Muscle layer of duodenum (tissue), 2 donors: ENCODE measurements around the gene MAD1L1.

Experiments
- H3K27ac ChIP-seq: one replicate; pipeline ENCODE4 v1.7.0; 2013; ENCODE audit warnings: mild to moderate bottlenecking, low read length
- H3K27me3 ChIP-seq: one replicate; pipeline ENCODE4 v1.7.0; 2013; ENCODE audit warnings: low read depth, mild to moderate bottlenecking, control low read depth, low read length
- H3K36me3 ChIP-seq, 2 donors: one replicate each; pipeline ENCODE4 v1.7.0; 2013; ENCODE audit warnings: low read length in 2 of 2, control low read depth in 1 of 2, mild to moderate bottlenecking in 1 of 2; ENCODE audit not compliant: insufficient read depth in 2 of 2, control insufficient read depth in 1 of 2
- H3K4me1 ChIP-seq, 2 donors: one replicate each; pipeline ENCODE4 v1.7.0; 2013; ENCODE audit warnings: low read length in 2 of 2, mild to moderate bottlenecking in 2 of 2, control low read depth in 1 of 2, moderate library complexity in 1 of 2; ENCODE audit not compliant: insufficient read depth in 2 of 2, control insufficient read depth in 1 of 2
- H3K4me3 ChIP-seq, 2 donors: one replicate each; pipeline ENCODE4 v1.7.0; 2013; ENCODE audit warnings: low read length in 2 of 2, low read depth in 1 of 2, mild to moderate bottlenecking in 1 of 2
- H3K9me3 ChIP-seq, 2 donors: one replicate each; pipeline ENCODE4 v1.7.0; 2013; ENCODE audit warnings: low read length in 2 of 2, control low read depth in 1 of 2, mild to moderate bottlenecking in 1 of 2; ENCODE audit not compliant: control insufficient read depth in 1 of 2
- donor health status: healthy.

Gene MAD1L1

GRCh38 chr7:2100278-2101208, 132.2 kb downstream of the MAD1L1 start:
- no peaks in the 10 kb centered on the region for H3K36me3 ChIP-seq
- no peaks in the 10 kb centered on the region for H3K27me3 ChIP-seq
- H3K4me3 ChIP-seq: no peak overlapping the region
- H3K4me1 ChIP-seq: peaks cover 4 to 22% of the 10 kb centered on the region in 2 donors
- no peak overlapping the region for H3K27ac ChIP-seq
- no peaks in the 10 kb centered on the region for H3K9me3 ChIP-seq

DNA sequence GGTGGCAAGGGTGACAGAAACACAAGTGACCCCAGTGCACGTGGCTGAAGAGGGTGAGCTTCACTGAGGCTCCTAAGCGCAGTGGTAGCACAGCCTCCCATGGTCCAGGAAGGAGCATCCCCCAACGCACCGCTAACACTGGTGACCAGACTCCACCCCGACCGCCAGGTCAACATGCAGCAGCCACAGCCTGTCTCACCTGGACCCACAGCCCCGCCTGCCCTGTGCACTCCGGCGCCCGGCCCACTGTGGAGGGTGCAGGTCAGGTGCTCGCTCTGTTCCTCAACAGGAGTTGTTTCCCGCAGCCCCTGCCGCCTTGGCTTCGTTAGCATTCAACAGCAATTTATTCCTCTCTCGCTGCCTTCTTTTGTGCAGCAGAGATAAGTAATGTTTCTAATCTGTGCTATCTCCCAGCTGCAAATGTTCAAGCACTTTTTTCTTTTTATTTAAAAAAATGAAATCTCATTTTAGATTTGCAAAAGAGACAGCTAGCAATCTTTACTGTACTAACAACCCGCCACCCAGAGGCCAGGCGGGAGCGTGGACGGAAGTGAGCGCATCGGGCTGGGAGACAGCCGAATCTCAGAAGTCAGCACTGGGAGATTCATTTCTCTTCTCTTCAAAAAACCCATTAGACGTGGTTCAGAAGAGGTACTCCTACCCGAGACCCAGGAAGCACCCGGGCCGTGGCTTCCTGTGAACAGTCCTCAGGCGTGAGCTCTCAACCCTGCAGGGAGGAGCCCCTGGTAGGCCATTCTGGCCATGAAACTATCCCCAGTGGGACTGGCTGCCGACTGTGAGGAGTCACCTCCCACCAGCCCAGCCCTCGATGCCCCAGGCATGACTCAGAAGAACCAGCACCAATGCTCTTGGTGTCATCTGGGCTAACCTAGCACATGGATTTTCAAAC, 133.4 kb downstream of the MAD1L1 start:
- Histone ChIP-seq H3K27me3 (no peaks in the 10 kb centered on the region), H3K27ac (no peak overlapping the region), H3K4me3 (no peak overlapping the region), H3K4me1 (peaks cover 4 to 14% of the 10 kb centered on the region in 2 donors), H3K9me3 (no peaks in the 10 kb centered on the region), H3K36me3 (no peaks in the 10 kb centered on the region)

- Histone ChIP-seq H3K27ac (no peak overlapping the region), H3K36me3 (no peaks in the 10 kb centered on the region), H3K9me3 (no peaks in the 10 kb centered on the region), H3K27me3 (no peaks in the 10 kb centered on the region), H3K4me1 (peaks cover 0 to 6% of the 10 kb centered on the region in 2 donors), H3K4me3 (no peak overlapping the region)
Observed at GRCh38 chr7:2098496-2098895, 134.2 kb downstream of the MAD1L1 start.

DNA sequence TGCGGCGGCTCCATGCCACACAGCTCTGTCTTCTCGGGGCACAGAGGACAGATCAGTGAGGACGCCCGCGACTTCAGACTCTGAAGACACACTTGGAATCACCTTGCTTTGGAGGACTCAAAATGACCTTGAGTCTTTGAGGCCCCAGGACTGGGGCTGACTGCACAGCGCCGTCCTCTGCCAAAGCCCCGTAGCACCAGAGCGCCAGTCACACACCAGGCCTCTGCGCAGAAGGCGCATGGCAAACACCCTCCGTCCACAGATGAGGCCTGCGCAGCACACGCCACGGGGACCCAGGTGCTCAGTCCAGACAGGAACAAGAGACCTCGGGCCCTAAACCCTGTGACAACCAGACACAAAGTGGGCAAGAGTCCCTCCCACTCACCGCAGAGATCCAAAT, 134.7 kb downstream of the MAD1L1 start:
- peaks cover 0 to 2% of the 10 kb centered on the region in 2 donors for H3K4me1 ChIP-seq
- H3K4me3 ChIP-seq: no peak overlapping the region
- no peaks in the 10 kb centered on the region for H3K36me3 ChIP-seq
- no peaks in the 10 kb centered on the region for H3K27me3 ChIP-seq
- no peak overlapping the region for H3K27ac ChIP-seq
- H3K9me3 ChIP-seq: no peaks in the 10 kb centered on the region

DNA sequence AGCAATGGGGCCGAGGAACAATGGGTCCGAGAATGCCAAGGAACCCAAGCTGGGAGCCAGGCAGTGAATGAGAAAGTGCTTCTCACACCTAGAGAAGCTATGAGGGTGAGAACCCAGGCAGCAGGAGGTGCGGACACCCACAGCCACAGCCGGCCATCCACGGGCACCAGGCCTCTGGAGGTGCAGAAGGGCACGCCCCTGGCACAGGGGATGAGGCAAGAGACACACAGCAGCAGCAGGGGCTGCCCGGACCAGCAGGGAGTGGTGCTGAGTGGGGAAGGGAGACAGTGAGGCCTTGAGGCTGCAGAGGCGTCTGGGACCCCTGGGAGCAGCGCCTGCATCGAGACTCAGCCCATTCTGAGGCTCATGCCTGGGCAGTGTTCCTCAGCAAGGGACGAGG, 135.3 kb downstream of the MAD1L1 start:
- H3K36me3 ChIP-seq: no peaks in the 10 kb centered on the region
- H3K4me1 ChIP-seq: no peaks in the 10 kb centered on the region
- H3K9me3 ChIP-seq: no peaks in the 10 kb centered on the region
- H3K27me3 ChIP-seq: no peaks in the 10 kb centered on the region
- no peak overlapping the region for H3K4me3 ChIP-seq
- no peak overlapping the region for H3K27ac ChIP-seq

DNA sequence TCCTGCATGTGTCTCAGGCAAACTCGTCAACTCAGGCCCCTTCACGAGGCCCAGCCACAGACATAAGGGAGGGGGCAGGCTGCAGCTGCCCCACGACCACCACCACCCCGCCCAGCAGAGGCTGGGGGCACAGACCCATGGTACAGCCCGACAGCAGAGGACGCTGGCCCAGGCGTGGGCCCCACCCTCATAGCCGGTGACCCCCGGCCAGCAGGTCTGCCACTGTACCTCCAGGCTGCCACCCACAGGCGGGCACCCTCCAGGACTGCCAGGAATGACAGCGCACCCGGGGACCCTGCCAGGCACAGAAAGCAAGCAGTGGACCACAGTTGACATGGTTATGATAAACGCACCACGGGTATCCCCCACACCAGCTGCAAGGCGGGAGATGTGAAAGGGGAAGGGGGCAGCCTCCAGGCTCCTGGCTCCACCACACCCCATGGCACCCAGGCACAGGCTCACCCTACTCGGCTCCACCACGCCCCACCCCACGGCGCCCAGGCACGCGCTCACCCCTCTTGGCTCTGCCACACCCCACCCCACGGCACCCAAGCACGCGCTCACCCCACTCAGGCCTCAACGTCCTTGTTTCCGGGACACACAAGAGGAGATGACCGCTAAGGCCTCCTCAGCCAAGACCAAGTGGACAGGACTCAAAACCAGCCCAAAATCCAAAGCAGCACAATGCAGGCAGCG, 135.9 kb downstream of the MAD1L1 start:
- H3K36me3 ChIP-seq: no peaks in the 10 kb centered on the region
- H3K9me3 ChIP-seq: no peaks in the 10 kb centered on the region

GRCh38 chr7:2095436-2095835, 137.3 kb downstream of the MAD1L1 start:
- no peaks in the 10 kb centered on the region for H3K4me1 ChIP-seq
- H3K36me3 ChIP-seq: no peaks in the 10 kb centered on the region
- no peaks in the 10 kb centered on the region for H3K9me3 ChIP-seq
- no peak overlapping the region for H3K4me3 ChIP-seq
- no peaks in the 10 kb centered on the region for H3K27me3 ChIP-seq
- no peak overlapping the region for H3K27ac ChIP-seq

More for the DNA sequence above, 135.9 kb downstream of the MAD1L1 start:
- Histone ChIP-seq H3K27ac (no peak overlapping the region), H3K27me3 (no peaks in the 10 kb centered on the region), H3K4me1 (no peaks in the 10 kb centered on the region), H3K4me3 (no peak overlapping the region)

DNA sequence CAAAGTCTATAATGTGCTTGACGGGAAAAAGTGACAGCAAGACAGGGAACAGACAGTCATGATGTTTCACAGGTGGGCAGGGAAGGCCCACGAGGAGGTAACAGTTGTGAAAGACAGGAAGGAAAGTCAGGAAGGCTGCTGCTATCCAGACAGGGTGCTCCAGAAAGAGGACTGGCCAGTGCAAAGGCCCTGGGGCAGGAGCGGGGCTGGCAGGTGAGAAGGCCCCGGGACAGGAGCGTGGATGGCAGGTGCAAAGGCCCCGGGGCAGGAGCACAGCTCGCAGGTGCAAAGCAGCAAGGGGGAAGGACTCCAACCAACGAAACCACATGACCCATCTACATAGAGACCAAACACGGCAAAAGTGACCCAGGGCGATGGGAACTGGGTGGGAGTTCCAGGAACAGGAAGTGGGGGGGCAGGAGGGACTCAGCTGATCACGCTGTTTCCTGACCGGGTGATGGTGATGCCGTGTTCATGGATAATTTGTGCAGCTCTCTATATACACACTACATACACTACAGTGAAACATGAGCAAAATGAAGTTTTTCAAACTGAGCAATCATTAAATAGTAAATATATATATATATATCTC, 138.2 kb downstream of the MAD1L1 start:
- Histone ChIP-seq H3K4me1 (no peaks in the 10 kb centered on the region), H3K27me3 (no peaks in the 10 kb centered on the region), H3K36me3 (no peaks in the 10 kb centered on the region), H3K9me3 (no peaks in the 10 kb centered on the region), H3K4me3 (no peak overlapping the region), H3K27ac (no peak overlapping the region)

DNA sequence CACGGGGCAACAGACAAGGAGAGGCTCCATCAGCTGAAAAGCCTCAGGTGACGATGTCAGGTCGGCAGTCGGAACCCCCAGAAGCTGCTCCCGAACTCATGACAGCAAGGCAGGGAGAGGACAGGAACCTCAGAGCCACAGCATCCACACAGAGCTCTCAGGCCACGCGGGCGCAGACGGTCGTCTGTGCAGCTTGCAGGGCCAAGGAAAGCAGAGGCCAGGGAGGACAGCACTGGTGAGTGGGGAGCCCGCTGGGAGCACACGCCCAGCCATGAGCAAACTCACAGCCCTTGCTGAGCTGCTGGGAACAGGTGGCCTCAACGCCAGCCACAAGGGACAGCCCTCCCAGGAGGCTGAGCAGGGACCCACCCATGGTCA, 138.9 kb downstream of the MAD1L1 start:
- no peaks in the 10 kb centered on the region for H3K9me3 ChIP-seq
- no peaks in the 10 kb centered on the region for H3K4me1 ChIP-seq
- no peaks in the 10 kb centered on the region for H3K36me3 ChIP-seq
- no peak overlapping the region for H3K4me3 ChIP-seq
- H3K27me3 ChIP-seq: no peaks in the 10 kb centered on the region
- no peak overlapping the region for H3K27ac ChIP-seq

DNA sequence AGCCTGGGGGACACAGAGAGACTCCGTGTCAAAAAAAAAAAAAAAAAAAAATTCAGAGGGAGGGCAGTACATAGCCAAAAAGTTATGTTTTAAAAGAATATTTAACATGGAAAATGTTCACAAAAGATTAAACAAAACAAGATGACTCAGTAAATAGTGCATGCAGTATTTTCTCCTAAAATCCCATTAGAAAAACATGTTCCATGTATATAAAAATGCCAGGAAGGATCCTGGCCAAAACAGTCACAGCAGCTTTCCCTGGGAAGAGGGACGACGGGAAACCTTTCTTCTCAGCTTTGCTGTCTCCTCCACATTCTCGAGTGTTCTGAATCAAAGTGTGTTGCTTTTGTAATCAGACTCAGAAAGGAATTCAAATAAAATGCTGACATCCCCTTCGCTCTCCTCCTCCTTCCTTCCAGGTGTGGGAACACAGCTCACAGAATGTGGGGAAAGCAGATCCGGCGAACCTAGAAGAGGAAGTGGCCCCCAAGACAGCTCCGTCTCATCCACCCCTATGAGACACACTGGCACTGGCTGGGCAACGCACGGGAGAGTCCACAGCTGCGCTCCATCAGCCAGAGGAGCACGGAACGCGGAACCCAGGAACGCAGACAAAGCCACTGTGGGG, 139.4 kb downstream of the MAD1L1 start:
- H3K27me3 ChIP-seq: no peaks in the 10 kb centered on the region
- no peaks in the 10 kb centered on the region for H3K4me1 ChIP-seq
- H3K36me3 ChIP-seq: no peaks in the 10 kb centered on the region
- no peak overlapping the region for H3K4me3 ChIP-seq
- no peaks in the 10 kb centered on the region for H3K9me3 ChIP-seq
- no peak overlapping the region for H3K27ac ChIP-seq
